ENCODE data around the gene SPIN2B. TPM values are rescaled to one million over a fixed set of nuclear protein-coding genes. Genes with fewer than 3 reads are reported as not detected.

Gene SPIN2B
- total and polyA plus RNA-seq, 2 of the 4 experiments (the other 2 are of a cell fraction), result 3.0 to 9.3 TPM

GRCh38 chrX:57074458-57074857 is 46.9 kb downstream of the SPIN2B start:
- no peak overlapping the region for H3K27ac ChIP-seq (ENCODE audit: insufficient read depth, low read length)
- intact Hi-C loops (cut with micrococcal nuclease) (no loop called here), in situ Hi-C loops (cut with MboI; ENCODE audit: low sequenced_read_pairs) (no loop called here), dilution Hi-C loops (cut with HindIII; ENCODE audit: low sequenced_read_pairs, unreplicated experiment) (no loop called here)
- no peak overlapping the region for H2BK120ac ChIP-seq (ENCODE audit: low read depth, low read length)
- H2BK20ac ChIP-seq (ENCODE audit: low read depth, low read length), result no peak overlapping the region
- H2AFZ ChIP-seq (replicated peaks; ENCODE audit: low read length, poor library complexity), result no peak overlapping the region
- no peak overlapping the region for H3K4me3 ChIP-seq (ENCODE audit: insufficient read depth, low read depth, low read length)
- H3K27me3 ChIP-seq (ENCODE audit: control insufficient read depth, insufficient read depth, low read length), result no peaks in the 10 kb centered on the region
- ATAC-seq (ENCODE audit: low read depth) (no peak), DNase-seq (no peak)
- no peak overlapping the region for H2AK5ac ChIP-seq (ENCODE audit: low read depth, low read length)
- ChIA-PET CTCF (no interaction called here), POLR2A (ENCODE audit: unreplicated experiment) (no interaction called here)
- no peak overlapping the region for H4K8ac ChIP-seq (ENCODE audit: low read depth in 2 of 2, low read length in 2 of 2)
- H4K20me1 ChIP-seq (ENCODE audit: insufficient read depth, low read length), result no peaks in the 10 kb centered on the region
- H3K23ac ChIP-seq (ENCODE audit: low read depth, low read length), result no peak overlapping the region
- no peak overlapping the region for H2BK5ac ChIP-seq (ENCODE audit: low read depth, low read length, poor library complexity, severe bottlenecking)
- H4K5ac ChIP-seq (ENCODE audit: low read depth, low read length), result no peak overlapping the region
- H3K4me1 ChIP-seq (ENCODE audit: control insufficient read depth, insufficient read depth, low read length), result no peaks in the 10 kb centered on the region
- H3K9me3 ChIP-seq (ENCODE audit: control insufficient read depth, insufficient read depth, low read length), result no peaks in the 10 kb centered on the region
- H3K56ac ChIP-seq (ENCODE audit: extremely low read depth, insufficient read depth, low read length), result no peak overlapping the region
- no TSS peak for BruUV-seq (replicated peaks)
- no peak for TF ChIP-seq RCOR1 (IDR thresholded peaks at IDR 0.05; ENCODE audit: insufficient replicate concordance, low read length)
- no peak for TF ChIP-seq POLR2A (IDR thresholded peaks at IDR 0.05; ENCODE audit: low read depth, low read length)
- TF ChIP-seq, protein P1, sequence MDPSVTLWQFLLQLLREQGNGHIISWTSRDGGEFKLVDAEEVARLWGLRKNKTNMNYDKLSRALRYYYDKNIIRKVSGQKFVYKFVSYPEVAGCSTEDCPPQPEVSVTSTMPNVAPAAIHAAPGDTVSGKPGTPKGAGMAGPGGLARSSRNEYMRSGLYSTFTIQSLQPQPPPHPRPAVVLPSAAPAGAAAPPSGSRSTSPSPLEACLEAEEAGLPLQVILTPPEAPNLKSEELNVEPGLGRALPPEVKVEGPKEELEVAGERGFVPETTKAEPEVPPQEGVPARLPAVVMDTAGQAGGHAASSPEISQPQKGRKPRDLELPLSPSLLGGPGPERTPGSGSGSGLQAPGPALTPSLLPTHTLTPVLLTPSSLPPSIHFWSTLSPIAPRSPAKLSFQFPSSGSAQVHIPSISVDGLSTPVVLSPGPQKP (IDR thresholded peaks at IDR 0.05; ENCODE audit: borderline replicate concordance, low read depth, low read length), result no peak
- TF ChIP-seq, protein P2, sequence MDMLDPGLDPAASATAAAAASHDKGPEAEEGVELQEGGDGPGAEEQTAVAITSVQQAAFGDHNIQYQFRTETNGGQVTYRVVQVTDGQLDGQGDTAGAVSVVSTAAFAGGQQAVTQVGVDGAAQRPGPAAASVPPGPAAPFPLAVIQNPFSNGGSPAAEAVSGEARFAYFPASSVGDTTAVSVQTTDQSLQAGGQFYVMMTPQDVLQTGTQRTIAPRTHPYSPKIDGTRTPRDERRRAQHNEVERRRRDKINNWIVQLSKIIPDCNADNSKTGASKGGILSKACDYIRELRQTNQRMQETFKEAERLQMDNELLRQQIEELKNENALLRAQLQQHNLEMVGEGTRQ (IDR thresholded peaks at IDR 0.05; ENCODE audit: low read depth, low read length), result no peak
- TF ChIP-seq CHD1 (IDR thresholded peaks at IDR 0.05; ENCODE audit: low read depth, low read length), result no peak
- TF ChIP-seq SMC3 (IDR thresholded peaks at IDR 0.05; ENCODE audit: low read depth, low read length), result no peak
- no peak for TF ChIP-seq CTCF (conservative IDR thresholded peaks at IDR 0.05; ENCODE audit: low read depth, low read length)
- no peak for TF ChIP-seq RAD21 (IDR thresholded peaks at IDR 0.05; ENCODE audit: low read length)
- no peak for TF ChIP-seq NFE2L2 (IDR thresholded peaks at IDR 0.05; ENCODE audit: low read depth, low read length)
- no peak for TF ChIP-seq MAFK (IDR thresholded peaks at IDR 0.05; ENCODE audit: low read depth, low read length)
- no peak for TF ChIP-seq MAZ (IDR thresholded peaks at IDR 0.05; ENCODE audit: borderline replicate concordance, low read depth, low read length)
- TF ChIP-seq MXI1 (IDR thresholded peaks at IDR 0.05; ENCODE audit: borderline replicate concordance, low read depth, low read length), result no peak
- TF ChIP-seq CEBPB (IDR thresholded peaks at IDR 0.05; ENCODE audit: low read depth, low read length), result no peak
- TF ChIP-seq BHLHE40 (IDR thresholded peaks at IDR 0.05; ENCODE audit: low read depth, low read length), result no peak
- TF ChIP-seq RFX5 (IDR thresholded peaks at IDR 0.05; ENCODE audit: low read depth, low read length), result no peak
- no peak for TF ChIP-seq FOS (IDR thresholded peaks at IDR 0.05; ENCODE audit: low read depth, low read length)
- H3K79me1 ChIP-seq (ENCODE audit: low read depth in 1 of 2, low read length in 2 of 2), result no peaks in the 10 kb centered on the region
- WGBS, 2 experiments (ENCODE audit: extremely low coverage in 2 of 2, insufficient read length in 1 of 2), result 73% methylated on average over 3 of the region's 4 CpGs; no CpG with 5 or more reads in 1 of the 2 experiments
- no peaks in the 10 kb centered on the region for H3K36me3 ChIP-seq (ENCODE audit: control insufficient read depth, insufficient read depth, low read length)
- no peak overlapping the region for H3K14ac ChIP-seq (replicated peaks; ENCODE audit: low read depth, low read length)
- no peaks in the 10 kb centered on the region for H3K9me1 ChIP-seq (ENCODE audit: insufficient read depth, low read length)
- H2BK15ac ChIP-seq (ENCODE audit: low read depth, low read length), result no peak overlapping the region
- no peak overlapping the region for H4K91ac ChIP-seq (ENCODE audit: insufficient read depth, low read depth, low read length)
- H3K9ac ChIP-seq (ENCODE audit: low read depth, low read length), result no peak overlapping the region
- H3K4ac ChIP-seq (ENCODE audit: low read depth, low read length), result no peak overlapping the region
- no peak overlapping the region for H3K18ac ChIP-seq (ENCODE audit: low read depth, low read length)
- H2AK9ac ChIP-seq (replicated peaks; ENCODE audit: low read depth, low read length, poor library complexity), result no peak overlapping the region
- no peak overlapping the region for H3K4me2 ChIP-seq (ENCODE audit: low read depth, low read length)

All from IMR-90 (cell line).